MG63 (cell line): ENCODE data around the gene GPC6. TPM values are rescaled to one million over a fixed set of nuclear protein-coding genes. Genes with fewer than 3 reads are reported as not detected.

ENCODE experiments used
- DNase-seq: peaks from one replicate; pipeline ENCODE4 v3.0.0-alpha.2; 2020
- H3K27me3 ChIP-seq: fragments of 250-450 bp; sonication (Bioruptor Pico); 2 replicates; pipeline ENCODE4 v1.5.1; 2020; ENCODE audit warnings: mild to moderate bottlenecking, moderate library complexity
- H3K36me3 ChIP-seq: fragments of 250-450 bp; sonication (Bioruptor Pico); 2 replicates; pipeline ENCODE4 v1.5.1; 2020; ENCODE audit warnings: mild to moderate bottlenecking, moderate library complexity
- H3K4me3 ChIP-seq: fragments of 250-450 bp; sonication (Bioruptor Pico); 2 replicates; pipeline ENCODE4 v1.5.1; 2020; ENCODE audit warnings: mild to moderate bottlenecking, moderate library complexity
- H3K9me3 ChIP-seq: fragments of 250-450 bp; sonication (Bioruptor Pico); 2 replicates; pipeline ENCODE4 v1.5.1; 2020; ENCODE audit warnings: mild to moderate bottlenecking, moderate library complexity
- total RNA-seq: library from RNA; depleted of rRNA; stranded (reverse); fragments of >200 nt; shearing (Covaris generic); gene quantifications from 2 replicates; pipeline ENCODE4 v1.2.3, GENCODE V29; 2014; ENCODE audit warnings: low replicate concordance

The GPC6 gene
- total RNA-seq, 1 experiment from 2014 or later: 4.1 TPM

GRCh38 chr13:94233837-94234236 lies 1007.2 kb downstream of the GPC6 start:
- Histone ChIP-seq H3K9me3 (no peaks in the 10 kb centered on the region), H3K4me3 (no peak overlapping the region), H3K36me3 (no peaks in the 10 kb centered on the region), H3K27me3 (no peaks in the 10 kb centered on the region)
- DNase-seq: no peak

DNA sequence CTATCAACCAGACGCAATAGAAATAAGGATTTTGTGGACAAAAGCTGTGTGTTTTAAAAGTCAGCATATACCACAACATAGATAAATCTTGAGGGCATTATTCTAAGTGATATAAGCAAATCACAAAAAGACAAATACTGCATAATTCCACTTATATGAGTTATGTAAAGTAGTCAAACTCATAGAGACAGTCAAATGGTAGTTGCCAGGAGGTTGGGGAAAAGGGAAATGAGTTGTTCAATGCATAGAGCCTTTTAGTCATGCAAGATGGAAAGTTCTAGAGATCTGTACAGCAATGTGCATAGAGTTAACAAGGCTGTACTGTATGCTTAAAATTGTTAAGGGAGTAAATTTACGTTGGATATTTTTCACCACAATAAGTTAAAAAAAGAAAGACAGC lies 1008.1 kb downstream of the GPC6 start:
- Histone ChIP-seq H3K4me3 (no peak overlapping the region), H3K27me3 (no peaks in the 10 kb centered on the region), H3K36me3 (no peaks in the 10 kb centered on the region), H3K9me3 (no peaks in the 10 kb centered on the region)
- no peak for DNase-seq

- no peaks in the 10 kb centered on the region for H3K36me3 ChIP-seq
These were observed 1009.5 kb downstream of the GPC6 start for GRCh38 chr13:94236132-94236531.

DNA sequence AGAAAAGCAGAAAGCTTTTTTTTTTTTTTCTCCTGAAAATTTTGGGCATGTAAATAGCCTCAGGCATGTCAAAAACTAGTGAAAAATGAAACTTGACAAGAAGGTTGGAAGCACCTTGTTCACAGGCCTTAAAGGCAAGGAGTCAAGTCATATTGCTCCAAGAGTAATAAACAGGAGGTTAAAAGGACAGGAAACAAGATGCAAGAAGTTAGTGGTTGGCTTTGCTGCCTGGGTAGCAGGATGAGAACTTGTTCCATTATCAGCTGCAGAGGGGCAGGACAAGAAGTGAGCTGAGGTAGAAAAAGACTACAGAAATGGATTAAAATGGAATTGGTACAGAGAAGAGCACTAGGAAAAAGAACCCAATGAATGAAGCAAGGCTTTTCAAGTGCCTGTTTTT lies 1010.3 kb downstream of the GPC6 start:
- no peaks in the 10 kb centered on the region for H3K9me3 ChIP-seq
- no peaks in the 10 kb centered on the region for H3K27me3 ChIP-seq
- H3K36me3 ChIP-seq: no peaks in the 10 kb centered on the region
- H3K4me3 ChIP-seq: no peak overlapping the region
- no peak for DNase-seq

More at GRCh38 chr13:94236132-94236531, 1009.5 kb downstream of the GPC6 start:
- Histone ChIP-seq H3K4me3 (no peak overlapping the region), H3K27me3 (no peaks in the 10 kb centered on the region), H3K9me3 (no peaks in the 10 kb centered on the region)
- no peak for DNase-seq

GRCh38 chr13:94239135-94239534 lies 1012.5 kb downstream of the GPC6 start:
- H3K4me3 ChIP-seq: no peak overlapping the region

GRCh38 chr13:94242554-94242953 lies 1015.9 kb downstream of the GPC6 start:
- no peaks in the 10 kb centered on the region for H3K27me3 ChIP-seq
- H3K4me3 ChIP-seq: no peak overlapping the region
- no peaks in the 10 kb centered on the region for H3K36me3 ChIP-seq
- H3K9me3 ChIP-seq: peaks cover 7% of the 10 kb centered on the region
- no peak for DNase-seq

More at GRCh38 chr13:94239135-94239534, 1012.5 kb downstream of the GPC6 start:
- H3K9me3 ChIP-seq: no peaks in the 10 kb centered on the region
- no peaks in the 10 kb centered on the region for H3K27me3 ChIP-seq
- no peak for DNase-seq
- no peaks in the 10 kb centered on the region for H3K36me3 ChIP-seq

GRCh38 chr13:94243551-94243950 lies 1016.9 kb downstream of the GPC6 start:
- DNase-seq: no peak
- H3K36me3 ChIP-seq: no peaks in the 10 kb centered on the region
- no peak overlapping the region for H3K4me3 ChIP-seq
- H3K27me3 ChIP-seq: no peaks in the 10 kb centered on the region
- H3K9me3 ChIP-seq: peaks cover 7% of the 10 kb centered on the region

- H3K4me3 ChIP-seq: no peak overlapping the region
- H3K27me3 ChIP-seq: no peaks in the 10 kb centered on the region
- no peaks in the 10 kb centered on the region for H3K36me3 ChIP-seq
- H3K9me3 ChIP-seq: peaks cover 7% of the 10 kb centered on the region
- no peak for DNase-seq
These were observed 1019.9 kb downstream of the GPC6 start for GRCh38 chr13:94246495-94246894.

DNA sequence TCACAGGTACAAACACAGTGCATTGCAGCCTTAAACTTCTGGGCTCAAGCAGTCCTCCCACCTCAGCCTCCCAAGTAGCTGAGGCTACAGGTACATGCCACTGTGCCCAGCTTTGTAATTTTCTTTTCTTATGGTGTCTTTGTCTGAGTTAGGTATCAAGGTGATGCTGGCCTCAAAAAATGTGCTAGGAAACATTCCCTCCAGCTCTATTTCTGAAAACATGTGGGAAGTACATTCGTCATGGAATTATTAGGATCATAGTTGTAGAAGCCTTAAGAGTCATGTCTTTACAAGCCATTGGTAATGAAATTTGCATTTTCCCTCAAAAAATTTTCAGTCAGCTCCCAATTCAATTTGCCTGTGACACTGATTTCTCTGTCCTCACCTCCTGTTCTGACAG lies 1021.3 kb downstream of the GPC6 start:
- Histone ChIP-seq H3K36me3 (no peaks in the 10 kb centered on the region), H3K9me3 (peaks cover 7% of the 10 kb centered on the region), H3K4me3 (no peak overlapping the region), H3K27me3 (no peaks in the 10 kb centered on the region)
- DNase-seq: no peak

- no peak for DNase-seq
- no peak overlapping the region for H3K4me3 ChIP-seq
These were observed 1022.0 kb downstream of the GPC6 start for GRCh38 chr13:94248454-94249228.

DNA sequence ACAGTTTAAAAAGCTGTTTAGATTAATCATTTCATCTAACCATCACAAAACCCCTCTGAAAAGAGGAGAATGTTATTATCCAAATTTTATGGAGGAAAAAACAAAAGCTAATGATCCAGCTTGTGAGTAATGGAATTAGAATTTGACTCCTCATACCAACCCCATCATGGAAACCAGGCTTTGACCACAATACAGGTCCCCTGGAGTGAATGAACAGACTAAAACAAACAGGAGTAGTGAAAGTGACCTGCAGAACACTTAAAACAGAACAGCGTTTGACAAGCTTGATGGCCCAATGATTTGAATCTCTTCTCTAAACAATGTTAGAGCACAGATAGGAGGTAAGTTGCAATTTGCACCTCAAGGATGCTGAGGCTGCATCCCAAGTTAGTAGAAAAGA lies 1022.9 kb downstream of the GPC6 start:
- Histone ChIP-seq H3K36me3 (no peaks in the 10 kb centered on the region), H3K4me3 (no peak overlapping the region), H3K9me3 (peaks cover 7% of the 10 kb centered on the region), H3K27me3 (no peaks in the 10 kb centered on the region)
- DNase-seq: peak; percentile 20

More at GRCh38 chr13:94248454-94249228, 1022.0 kb downstream of the GPC6 start:
- H3K36me3 ChIP-seq: no peaks in the 10 kb centered on the region
- H3K27me3 ChIP-seq: no peaks in the 10 kb centered on the region
- peaks cover 7% of the 10 kb centered on the region for H3K9me3 ChIP-seq

- Histone ChIP-seq H3K36me3 (no peaks in the 10 kb centered on the region), H3K9me3 (no peaks in the 10 kb centered on the region; the same call in 1 of the 2 replicates), H3K27me3 (no peaks in the 10 kb centered on the region), H3K4me3 (no peak overlapping the region)
- DNase-seq: peak; percentile 20
These were observed 1025.4 kb downstream of the GPC6 start for GRCh38 chr13:94251831-94252608.

DNA sequence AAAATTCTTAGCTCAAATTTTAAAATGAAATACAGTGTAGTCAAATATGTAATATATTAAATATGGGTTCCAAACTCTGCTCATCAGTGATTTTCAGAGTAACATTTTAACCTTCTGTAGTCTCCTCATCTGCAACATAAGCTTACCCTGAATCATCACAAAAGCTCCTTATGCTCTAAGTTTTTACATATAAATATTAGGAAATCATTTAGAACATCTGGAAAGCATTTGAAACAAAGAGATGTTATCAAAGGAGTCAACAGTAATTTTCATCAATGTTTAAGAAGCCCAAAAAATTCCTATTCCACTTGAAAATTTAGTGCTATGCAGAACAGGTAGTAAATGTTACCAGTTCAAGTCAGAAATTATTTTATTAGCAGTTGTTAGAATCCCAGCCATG lies 1028.1 kb downstream of the GPC6 start:
- Histone ChIP-seq H3K27me3 (no peaks in the 10 kb centered on the region), H3K4me3 (no peak overlapping the region), H3K9me3 (no peaks in the 10 kb centered on the region), H3K36me3 (no peaks in the 10 kb centered on the region)
- DNase-seq: no peak

- H3K36me3 ChIP-seq: no peaks in the 10 kb centered on the region
- H3K9me3 ChIP-seq: no peaks in the 10 kb centered on the region
- no peak overlapping the region for H3K4me3 ChIP-seq
- DNase-seq: no peak
- no peaks in the 10 kb centered on the region for H3K27me3 ChIP-seq
These were observed 1030.1 kb downstream of the GPC6 start for GRCh38 chr13:94256721-94257120.

- DNase-seq: no peak
- Histone ChIP-seq H3K36me3 (no peaks in the 10 kb centered on the region), H3K9me3 (no peaks in the 10 kb centered on the region), H3K27me3 (no peaks in the 10 kb centered on the region), H3K4me3 (no peak overlapping the region)
These were observed 1033.4 kb downstream of the GPC6 start for GRCh38 chr13:94259984-94260383.

- Histone ChIP-seq H3K9me3 (no peaks in the 10 kb centered on the region), H3K4me3 (no peak overlapping the region)
- DNase-seq: no peak
These were observed 1034.6 kb downstream of the GPC6 start for GRCh38 chr13:94261163-94261562.

GRCh38 chr13:94263038-94263437 lies 1036.4 kb downstream of the GPC6 start:
- DNase-seq: no peak
- no peaks in the 10 kb centered on the region for H3K27me3 ChIP-seq
- no peaks in the 10 kb centered on the region for H3K36me3 ChIP-seq
- no peaks in the 10 kb centered on the region for H3K9me3 ChIP-seq
- no peak overlapping the region for H3K4me3 ChIP-seq

More at GRCh38 chr13:94261163-94261562, 1034.6 kb downstream of the GPC6 start:
- no peaks in the 10 kb centered on the region for H3K36me3 ChIP-seq
- H3K27me3 ChIP-seq: no peaks in the 10 kb centered on the region
